Lower leg skin (tissue), 4 donors: ENCODE data around the gene TULP4. TPM values are rescaled to one million over a fixed set of nuclear protein-coding genes. Genes with fewer than 3 reads are reported as not detected.

Experiments used
- DNase-seq, 2 donors: peaks; one replicate each; pipeline ENCODE4 v3.0.0-alpha.2; 2019; ENCODE audit warnings: low spot score in 2 of 2
- H3K4me3 ChIP-seq: fragments of 200-600 bp; sonication (generic); 2 replicates; pipeline ENCODE4 v1.5.1; 2017; ENCODE audit warnings: mild to moderate bottlenecking, low read depth; ENCODE audit not compliant: poor library complexity, severe bottlenecking
- CTCF ChIP-seq, 3 donors: fragments of 450-650 bp; IDR thresholded peaks; one replicate each; pipeline ENCODE4 v1.5.1; 2016; ENCODE audit warnings: antibody characterized with exemption in 3 of 3, mild to moderate bottlenecking in 3 of 3, moderate library complexity in 2 of 3
- POLR2A ChIP-seq, 2 donors: fragments of 450-650 bp; IDR thresholded peaks; one replicate each; pipeline ENCODE4 v1.6.1; 2016 to 2017; ENCODE audit warnings: antibody characterized with exemption in 2 of 2, mild to moderate bottlenecking in 1 of 2, moderate library complexity in 1 of 2
- WGBS, 2 donors: methylation state at CpG; one replicate each; pipeline ENCODE4 v1.1.5; 2018; 5-methylcytosine and 5-hydroxymethylcytosine counted together
- intact Hi-C: fragments of 100-400 bp; cut with DNase I; formaldehyde crosslinking; loops from one replicate; pipeline ENCODE4 v1.15.0; 2023; ENCODE audit warnings: low total_unique reads
- total RNA-seq, 4 donors: library from RNA; depleted of rRNA; stranded (reverse); fragments of >200 nt; gene quantifications; one replicate each; pipeline ENCODE4 v1.1.0, GENCODE V29; 2016

Gene TULP4
- total RNA-seq, 4 donors from 2014 or later: 141 to 198 (median 148) TPM

GRCh38 chr6:158381214-158381613, 68.9 kb downstream of the TULP4 start:
- TF ChIP-seq CTCF (IDR thresholded peaks at IDR 0.05): no peak
- no peak for TF ChIP-seq POLR2A (IDR thresholded peaks at IDR 0.05)
- H3K4me3 ChIP-seq: no peak overlapping the region
- no peak for DNase-seq
- intact Hi-C loops: no loop called here
- WGBS, 2 donors: 47 to 53% methylated on average over 2 of the region's 2 CpGs

- no peak for TF ChIP-seq POLR2A (IDR thresholded peaks at IDR 0.05)
- intact Hi-C loops: no loop called here
- H3K4me3 ChIP-seq: no peak overlapping the region
- 96 to 100% methylated on average over 1 of the region's 1 CpG for WGBS, 2 donors
- no peak for DNase-seq
These were observed 70.2 kb downstream of the TULP4 start for GRCh38 chr6:158382491-158382890.

- H3K4me3 ChIP-seq: no peak overlapping the region
- no peak for DNase-seq
- 86 to 100% methylated on average over 1 of the region's 1 CpG for WGBS, 2 donors
- no peak for TF ChIP-seq POLR2A (IDR thresholded peaks at IDR 0.05)
- intact Hi-C loops: no loop called here
These were observed 70.8 kb downstream of the TULP4 start for GRCh38 chr6:158383057-158383456.

- DNase-seq: no peak
These were observed 71.3 kb downstream of the TULP4 start for GRCh38 chr6:158383542-158383941.

GRCh38 chr6:158384671-158385110, 72.4 kb downstream of the TULP4 start:
- TF ChIP-seq CTCF (IDR thresholded peaks at IDR 0.05) (no peak), POLR2A (IDR thresholded peaks at IDR 0.05) (no peak)
- intact Hi-C loops: no loop called here
- DNase-seq: no peak
- 63 to 64% methylated on average over 7 of the region's 7 CpGs for WGBS, 2 donors
- no peak overlapping the region for H3K4me3 ChIP-seq

More at GRCh38 chr6:158383542-158383941, 71.3 kb downstream of the TULP4 start:
- no peak for TF ChIP-seq CTCF (IDR thresholded peaks at IDR 0.05)
- H3K4me3 ChIP-seq: no peak overlapping the region
- WGBS, 2 donors: 80 to 86% methylated on average over 3 of the region's 3 CpGs
- intact Hi-C loops: no loop called here

- intact Hi-C loops: no loop called here
- DNase-seq: no peak
- H3K4me3 ChIP-seq: no peak overlapping the region
- no peak for TF ChIP-seq CTCF (IDR thresholded peaks at IDR 0.05)
- TF ChIP-seq POLR2A (IDR thresholded peaks at IDR 0.05): no peak
- WGBS, 2 donors: 85% methylated on average over 3 of the region's 3 CpGs
These were observed 74.8 kb downstream of the TULP4 start for GRCh38 chr6:158387036-158387435.

- no peak overlapping the region for H3K4me3 ChIP-seq
- DNase-seq: no peak
- WGBS, 2 donors: 94 to 98% methylated on average over 1 of the region's 1 CpG
- intact Hi-C loops: no loop called here
- TF ChIP-seq CTCF (IDR thresholded peaks at IDR 0.05): no peak
- no peak for TF ChIP-seq POLR2A (IDR thresholded peaks at IDR 0.05)
These were observed 75.3 kb downstream of the TULP4 start for GRCh38 chr6:158387578-158387977.
